Activated CD8-positive, alpha-beta memory T cell treated with anti-CD3 and anti-CD28 coated beads for 24 hours (primary cell): Measurements from ENCODE around the gene SRPK2.
"Not testable (repeated sequence)": the region's sequence is repeated elsewhere in the genome, so short reads cannot be mapped to it uniquely, and the experiment has no call there.

Experiments used
- DNase-seq: peaks from one replicate; pipeline ENCODE4 v3.0.0-alpha.2; 2020

SRPK2 gene

DNA sequence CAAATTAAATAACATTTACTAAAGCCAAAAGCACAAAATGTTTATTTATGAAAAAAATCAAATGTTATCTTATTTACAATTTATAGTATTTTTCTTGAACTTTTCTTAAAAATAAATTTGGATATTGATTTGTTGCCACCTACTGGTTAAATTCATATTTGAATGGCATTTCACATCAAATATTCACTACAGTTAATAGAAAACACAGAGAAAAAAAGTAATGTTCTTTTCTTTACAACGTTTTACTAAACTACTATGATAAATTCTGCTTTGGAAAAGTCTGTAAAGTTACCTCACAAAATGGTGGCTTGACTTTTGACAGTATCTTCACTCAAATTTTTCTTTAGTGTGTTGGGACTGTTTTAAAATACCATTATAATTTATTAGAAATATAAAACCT, 52.7 kb downstream of the SRPK2 start:
- no peak for DNase-seq

DNA sequence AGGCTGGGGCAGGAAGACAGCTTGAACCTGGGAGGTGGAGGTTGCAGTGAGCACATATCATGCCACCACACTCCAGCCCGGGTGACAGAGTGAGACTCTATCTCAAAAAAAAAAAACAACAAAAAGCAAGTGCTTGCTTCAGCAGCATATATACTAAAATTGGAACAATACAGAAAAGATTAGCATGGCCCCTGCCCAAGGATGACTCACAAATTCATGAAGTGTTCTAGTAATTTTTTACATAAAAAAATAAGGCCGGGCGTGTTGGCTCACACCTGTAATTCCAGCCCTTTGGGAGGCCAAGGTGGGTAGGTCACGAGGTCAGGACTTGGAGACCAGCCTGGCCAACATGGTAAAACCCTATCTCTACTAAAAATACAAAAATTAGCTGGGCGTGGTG, 56.1 kb downstream of the SRPK2 start:
- DNase-seq, result not testable (repeated sequence)

DNA sequence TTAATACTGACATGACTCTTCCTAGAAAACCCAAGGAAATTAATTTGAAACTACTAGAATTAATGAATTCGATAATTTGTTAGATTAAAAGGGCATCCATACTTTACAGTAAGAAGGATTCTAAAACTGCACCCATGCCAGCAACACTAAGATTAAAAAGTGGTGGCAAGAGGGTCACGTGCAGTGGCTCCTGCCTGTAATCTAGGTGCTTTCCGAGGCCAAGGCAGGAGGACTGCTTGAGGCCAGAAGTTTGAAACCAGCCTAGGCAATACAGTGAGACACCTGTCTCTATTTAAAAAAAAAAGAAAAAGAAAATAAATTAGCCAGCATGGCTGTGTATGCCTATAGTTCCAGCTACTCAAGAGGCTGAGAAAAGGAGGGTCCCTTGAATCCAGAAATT, 58.2 kb downstream of the SRPK2 start:
- DNase-seq, result no peak

DNA sequence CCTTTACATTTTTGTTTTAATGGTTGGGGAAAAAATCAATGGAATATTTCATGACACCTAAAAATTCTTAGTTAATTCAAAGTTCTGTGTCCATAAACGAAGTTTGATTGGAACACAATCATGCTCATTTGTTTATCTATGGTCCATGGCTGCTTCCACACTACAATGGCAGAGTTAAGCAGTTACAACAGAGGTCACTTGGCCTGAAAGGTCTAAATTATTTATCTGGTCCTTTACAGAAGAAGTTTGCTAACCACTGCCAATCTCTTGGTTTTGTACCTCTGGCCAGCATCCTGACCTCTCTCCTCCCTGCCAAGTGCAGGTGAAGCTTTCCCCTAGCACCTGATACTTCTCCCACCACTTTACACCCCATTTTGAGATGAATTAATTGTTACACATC, 61.5 kb downstream of the SRPK2 start:
- no peak for DNase-seq

DNA sequence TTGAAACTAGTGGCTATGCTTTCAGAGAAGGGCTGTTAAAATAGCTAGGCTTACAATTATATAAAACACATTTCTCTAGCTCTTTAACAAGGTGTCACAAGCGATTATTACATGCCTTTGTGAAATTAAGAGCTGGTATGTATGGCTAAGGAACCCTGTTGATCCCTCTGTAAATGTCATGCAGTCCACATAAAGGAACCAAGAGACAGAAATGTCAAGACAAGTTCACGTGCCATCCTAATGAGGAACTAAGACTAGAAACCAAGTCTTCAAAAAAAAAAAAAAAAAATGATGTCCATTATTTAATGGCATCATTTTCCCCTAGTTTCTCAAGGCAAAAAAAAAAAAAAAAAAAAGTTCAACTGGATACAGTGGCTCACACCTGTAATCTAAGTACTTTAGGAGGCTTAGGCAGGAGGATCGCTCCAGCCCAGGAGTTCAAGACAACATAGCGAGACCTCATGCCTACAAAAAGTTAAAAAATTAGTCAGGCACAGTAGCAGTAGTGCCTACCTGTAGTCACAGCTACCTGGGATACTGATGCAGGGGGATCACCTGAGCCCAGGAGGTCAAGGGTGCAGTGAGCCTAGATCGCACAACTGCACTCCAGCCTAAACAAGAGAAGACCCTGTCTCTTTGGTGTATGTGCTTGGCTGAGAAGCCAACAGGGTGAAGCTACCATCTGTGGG, 63.4 kb downstream of the SRPK2 start:
- no peak for DNase-seq

DNA sequence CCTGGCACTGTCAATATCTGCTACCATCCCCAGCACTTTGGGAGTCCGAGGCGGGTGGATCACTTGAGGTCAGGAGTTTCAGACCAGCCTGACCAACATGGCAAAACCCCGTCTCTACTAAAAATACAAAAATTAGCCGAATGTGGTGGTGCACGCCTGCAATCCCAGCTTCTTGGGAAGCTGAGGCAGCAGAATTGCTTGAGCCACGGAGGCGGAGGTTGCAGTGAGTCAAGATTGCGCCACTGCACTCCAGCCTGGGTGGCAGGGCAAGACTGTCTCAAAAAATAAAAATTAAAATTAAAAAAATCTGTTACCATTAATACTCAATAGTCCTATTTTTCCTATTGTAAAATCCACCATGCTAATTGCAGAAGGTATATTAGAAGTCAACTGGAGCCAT, 64.1 kb downstream of the SRPK2 start:
- DNase-seq, result not testable (repeated sequence)

DNA sequence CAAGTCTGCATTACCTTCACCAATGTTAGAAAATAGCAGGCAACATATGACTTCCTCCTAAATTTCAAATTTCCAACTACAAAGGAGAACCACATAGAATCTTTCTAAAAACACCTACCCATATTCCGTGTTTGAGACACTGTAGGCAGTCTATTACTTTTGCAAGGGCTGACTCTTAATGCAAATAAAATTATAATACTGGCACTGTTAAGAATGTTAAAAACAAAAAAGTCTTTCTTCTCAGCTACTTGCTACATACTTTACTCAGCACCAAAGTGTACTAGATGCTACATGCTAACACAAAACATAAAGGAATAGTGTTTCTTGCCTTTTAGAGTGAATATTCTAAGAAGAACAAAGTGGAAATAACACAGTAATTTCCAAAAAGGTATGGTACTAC, 65.4 kb downstream of the SRPK2 start:
- DNase-seq, result no peak

DNA sequence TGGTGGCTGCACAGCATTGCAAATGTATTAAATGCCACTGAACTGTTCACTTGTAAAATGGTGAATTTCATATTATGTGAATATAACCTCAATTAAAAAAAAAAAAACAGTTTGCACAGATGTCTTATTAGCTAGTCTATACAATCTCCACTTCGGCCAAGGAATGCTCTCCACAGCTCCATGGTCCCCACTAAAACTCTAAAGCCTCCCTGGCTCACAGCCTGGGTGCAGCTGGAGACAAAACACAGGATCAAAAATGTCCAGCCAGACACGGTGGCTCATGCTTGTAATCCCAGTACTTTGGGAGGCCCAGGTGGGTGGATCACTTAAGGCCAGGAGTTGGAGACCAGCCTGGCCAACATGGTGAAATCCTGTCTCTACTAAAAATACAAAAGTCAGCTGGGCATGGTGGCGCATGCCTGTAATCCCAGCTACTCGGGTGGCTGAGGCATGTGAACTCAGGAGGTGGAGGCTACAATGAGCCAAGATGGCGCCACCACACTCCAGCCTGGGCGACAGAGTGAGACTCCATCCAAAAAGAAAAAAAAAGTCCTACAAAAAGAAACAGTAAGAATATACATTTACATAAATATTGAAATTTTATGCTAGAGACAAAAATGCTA, 66.0 kb downstream of the SRPK2 start:
- DNase-seq, result no peak

DNA sequence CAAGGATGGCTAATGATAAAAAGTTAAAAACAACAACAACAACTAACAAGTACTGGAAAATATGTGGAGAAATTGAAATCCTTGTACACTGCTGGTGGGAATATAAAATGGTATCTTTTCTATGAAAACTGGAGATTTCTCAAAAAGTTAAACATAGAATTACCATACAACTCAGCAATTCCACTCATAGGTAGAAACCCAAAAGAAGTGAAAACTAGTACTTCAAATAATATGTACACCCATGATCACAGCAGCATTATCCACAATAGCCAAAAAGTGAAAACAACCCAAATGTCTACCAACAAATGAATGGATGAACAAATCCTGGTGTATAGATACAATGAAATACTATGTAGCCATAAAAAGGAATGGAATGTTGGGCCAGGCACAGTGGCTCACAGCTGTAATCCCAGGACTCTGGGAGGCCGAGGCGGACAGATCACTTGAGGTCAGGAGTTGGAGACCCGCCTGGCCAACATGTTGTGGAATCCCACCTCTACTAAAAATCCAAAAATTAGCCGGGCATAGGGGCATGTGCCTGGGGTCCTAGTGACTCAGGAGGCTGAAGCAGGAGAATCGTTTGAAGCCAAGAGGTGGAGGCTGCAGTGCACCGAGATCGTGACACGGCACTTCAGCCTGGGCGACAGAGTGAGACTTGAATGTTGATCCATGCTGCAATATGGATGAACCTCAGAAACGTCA, 66.8 kb downstream of the SRPK2 start:
- DNase-seq, result no peak

DNA sequence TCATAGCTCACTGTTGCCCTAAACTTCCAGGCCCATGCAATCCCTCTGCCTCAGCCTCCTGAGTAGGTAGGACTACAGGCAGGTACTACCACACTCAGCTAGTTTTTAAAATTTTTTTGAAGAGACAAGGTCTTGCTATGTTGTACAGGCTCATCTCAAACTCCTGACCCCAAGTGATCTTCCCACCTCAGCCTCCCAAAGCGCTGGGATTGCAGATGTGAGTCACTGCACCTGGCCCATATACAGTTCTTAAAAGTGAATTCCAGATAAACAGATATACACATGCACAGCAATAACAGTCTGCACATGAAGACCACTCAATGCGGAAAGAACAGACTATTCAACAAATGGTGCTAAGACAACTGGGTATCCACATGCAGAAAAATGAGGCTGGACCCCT, 67.8 kb downstream of the SRPK2 start:
- DNase-seq, result no peak

DNA sequence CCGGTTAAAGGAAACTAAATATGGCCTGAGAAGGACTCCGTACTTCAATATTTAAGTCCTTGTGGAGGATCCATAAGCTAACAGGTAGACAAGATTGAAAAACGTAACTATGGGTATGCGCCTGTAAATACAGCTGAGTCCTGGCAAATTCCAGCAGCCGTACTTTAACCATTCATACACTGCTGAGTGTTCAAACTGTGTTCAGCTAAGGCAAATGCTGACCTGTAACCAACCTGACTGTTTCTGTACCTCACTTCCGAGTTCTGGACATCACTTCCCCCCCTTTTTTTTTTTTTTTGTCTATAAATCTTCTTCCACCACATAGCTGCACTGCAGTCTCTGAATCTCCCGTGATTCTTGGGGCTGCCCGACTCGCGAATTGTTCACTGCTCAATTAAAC, 69.1 kb downstream of the SRPK2 start:
- no peak for DNase-seq

DNA sequence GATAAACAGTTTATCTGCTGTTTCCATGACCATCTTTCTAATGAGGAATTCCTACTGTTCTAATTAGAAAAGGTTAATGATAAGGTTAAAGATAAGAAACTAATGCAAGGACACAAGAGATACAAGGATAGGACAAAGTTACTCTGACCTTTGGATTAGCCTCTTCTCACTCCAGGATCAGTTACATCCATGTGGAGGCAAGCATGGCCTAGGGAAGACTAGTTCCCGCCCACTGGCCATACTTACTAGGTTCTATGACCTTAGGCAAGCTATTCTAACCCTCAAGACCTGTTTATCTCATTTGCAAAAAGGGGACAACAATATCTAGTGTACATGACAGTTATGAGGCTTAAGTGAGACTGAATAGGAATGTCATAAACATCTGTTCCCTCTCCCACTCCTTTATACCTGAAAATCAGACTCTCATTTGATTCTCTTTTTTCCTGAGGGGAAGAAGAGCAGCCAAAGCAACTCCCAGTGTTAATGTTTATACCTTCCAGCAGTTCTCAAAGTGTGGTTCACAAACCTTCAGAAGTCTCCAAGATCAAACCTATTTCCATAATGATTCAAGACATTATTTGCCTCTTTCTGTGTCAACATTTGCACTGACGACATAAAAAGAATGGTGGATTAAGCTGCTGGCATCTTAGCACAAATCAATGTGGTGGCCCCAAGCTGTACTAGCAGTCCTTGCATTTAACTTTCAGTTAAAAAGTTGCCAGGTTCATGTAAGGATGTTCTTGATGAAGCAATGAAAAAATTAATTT, 72.0 kb downstream of the SRPK2 start:
- no peak for DNase-seq

DNA sequence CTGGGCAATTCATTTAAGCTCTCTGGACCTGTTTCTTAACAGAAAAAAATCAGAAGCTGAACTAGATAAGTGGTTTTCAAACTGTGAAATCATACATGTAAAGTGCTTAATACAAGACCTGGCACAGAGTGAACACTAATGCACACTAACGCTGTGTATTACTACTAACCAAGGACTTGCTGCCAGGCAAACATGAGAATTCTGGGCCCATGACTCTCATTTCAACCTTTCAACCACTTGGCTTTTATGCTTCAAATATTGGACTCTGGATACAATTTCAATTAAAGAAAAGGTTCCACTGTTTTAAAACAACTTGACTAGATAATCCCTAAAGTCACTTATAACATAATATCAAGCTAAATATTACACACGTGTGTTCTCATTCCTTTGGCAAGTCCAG, 73.4 kb downstream of the SRPK2 start:
- no peak for DNase-seq

DNA sequence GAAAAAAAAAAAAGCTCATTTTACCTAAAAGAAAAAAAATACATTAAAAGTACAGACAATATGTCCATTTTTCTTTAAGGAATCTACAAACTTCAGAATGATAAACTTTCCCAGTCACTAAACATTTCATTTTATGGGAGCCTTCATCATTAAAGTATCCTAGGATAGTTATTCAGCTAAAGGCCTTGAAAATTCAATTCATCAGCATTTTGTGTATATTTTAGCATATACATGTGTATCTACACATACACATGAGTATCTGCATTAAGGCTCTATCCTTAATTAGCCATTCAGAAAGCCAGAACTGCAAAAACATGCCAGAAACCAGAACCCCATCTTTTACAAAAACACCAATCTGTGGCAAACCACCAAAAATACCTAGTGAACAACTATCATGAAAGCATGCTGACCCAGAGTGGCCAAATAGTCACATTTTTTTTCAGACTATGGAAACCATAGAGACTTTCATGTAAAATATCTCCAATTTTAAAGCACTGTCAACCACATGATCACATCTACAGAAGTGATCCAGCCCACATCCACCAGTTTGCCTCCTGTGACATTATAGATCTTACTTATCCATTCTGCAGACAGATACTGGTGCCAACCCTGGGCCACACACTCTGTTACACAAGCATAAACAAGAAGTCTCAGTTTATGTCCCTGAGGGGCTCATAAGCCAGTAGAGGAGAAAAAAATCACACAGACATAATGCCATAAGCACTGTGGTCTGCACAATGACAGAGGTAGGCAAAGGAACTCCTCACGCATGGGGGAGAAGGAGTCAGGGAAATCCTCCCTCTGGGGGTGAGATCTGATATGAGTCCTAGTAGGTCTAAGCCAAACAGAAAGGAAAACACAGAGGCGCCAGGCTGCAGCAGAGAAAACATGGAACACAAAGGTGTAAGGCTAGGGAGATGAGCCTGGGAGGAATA, 79.2 kb downstream of the SRPK2 start:
- DNase-seq, result no peak

DNA sequence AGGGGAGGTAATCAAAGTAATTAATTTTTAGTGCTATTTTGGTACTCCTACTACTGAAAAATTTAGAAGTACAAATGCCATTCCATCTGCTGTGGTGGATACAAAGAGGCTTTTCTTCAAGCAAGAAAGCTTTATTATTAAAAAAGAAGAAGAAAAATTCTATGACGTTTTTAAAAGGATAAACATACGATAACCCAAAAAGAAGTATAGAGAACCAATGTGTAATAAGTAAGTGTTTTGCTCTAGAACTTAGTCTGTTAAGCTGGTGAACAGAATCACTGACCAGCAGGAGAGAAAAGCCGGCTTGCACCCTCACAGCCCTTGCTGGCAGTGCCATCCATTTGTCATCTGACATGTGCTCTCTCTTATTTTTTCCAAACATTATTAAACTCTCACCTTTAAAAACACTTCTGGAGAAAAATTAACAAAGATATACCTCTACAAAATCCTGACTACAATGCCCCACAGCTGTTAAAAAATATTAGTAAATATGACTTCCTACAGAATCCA, 81.5 kb downstream of the SRPK2 start:
- no peak for DNase-seq

DNA sequence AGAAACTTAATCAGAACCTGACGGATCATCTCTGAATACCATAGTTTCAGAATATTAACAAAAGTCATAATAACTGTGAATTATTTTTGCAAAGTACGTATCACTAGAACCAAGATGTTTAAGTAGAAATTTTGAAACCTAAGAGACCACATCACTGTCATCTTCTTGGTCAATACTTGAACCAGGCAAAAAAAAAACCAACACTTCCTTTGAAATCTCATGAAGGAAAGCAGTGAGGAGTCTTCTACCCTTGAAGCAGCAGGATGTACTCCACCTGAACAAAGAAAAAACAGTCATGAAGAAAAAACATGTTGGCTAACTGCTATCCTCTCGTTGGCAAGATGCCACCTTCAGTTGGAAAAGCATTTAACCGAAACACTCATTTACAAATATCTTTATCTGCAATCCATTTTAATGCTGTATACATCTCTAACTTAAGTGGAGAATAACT, 82.4 kb downstream of the SRPK2 start:
- DNase-seq, result no peak

DNA sequence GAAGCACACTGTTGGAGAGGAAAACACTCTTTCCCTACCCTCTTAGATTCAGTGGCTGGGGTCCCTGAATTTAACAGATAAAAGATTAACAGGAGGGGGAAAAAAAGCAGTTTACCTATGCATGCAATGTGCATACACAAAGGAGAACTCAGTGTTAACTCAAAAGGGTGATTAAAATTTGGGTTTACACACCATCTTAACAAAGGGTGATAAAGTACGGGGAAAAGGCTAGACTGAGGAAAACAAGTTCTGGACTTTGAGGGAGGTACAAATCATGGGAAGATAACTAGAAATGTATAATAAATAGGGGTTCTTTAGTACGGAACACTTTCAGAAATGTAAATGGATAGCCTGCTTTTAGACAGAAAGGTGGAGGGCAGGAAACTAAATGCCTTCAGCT, 83.1 kb downstream of the SRPK2 start:
- DNase-seq, result no peak

DNA sequence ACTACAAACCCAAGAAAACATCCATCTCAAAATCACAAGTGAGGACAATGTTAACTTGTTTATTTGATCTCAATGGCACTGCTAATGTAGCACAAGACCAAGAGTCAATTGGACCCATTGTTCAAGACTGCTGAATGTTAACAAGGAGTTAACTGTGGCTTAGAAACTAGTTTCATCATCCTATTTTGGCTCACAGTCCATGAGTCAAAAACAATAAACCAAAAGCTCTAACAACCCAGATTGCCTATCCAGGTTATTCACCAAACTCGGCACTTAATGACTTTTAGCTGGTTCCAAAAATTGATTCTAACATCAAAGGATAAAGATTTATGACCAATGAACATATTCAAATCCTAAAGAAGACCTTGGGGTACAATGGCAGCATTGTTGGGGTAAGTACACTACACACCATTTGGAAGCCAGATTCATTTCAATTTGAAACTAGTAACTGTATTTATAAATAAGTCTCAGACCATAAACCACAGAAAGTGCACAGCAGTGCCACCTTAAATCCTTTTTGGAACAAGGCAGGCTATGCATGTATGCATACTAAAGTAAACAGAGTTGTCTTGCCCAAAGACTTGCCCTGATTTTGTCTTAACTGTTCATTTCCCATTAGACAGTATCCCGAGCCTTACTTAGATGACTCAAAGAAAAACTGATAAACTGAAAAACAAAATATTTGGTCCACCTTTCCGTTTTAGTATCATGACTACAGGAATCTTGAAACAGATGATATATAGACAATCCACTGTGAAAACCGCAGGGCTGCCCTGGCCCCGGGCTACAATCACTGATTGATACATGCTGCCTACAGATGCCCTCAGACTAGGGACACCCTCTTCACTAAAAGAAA, 84.5 kb downstream of the SRPK2 start:
- no peak for DNase-seq

DNA sequence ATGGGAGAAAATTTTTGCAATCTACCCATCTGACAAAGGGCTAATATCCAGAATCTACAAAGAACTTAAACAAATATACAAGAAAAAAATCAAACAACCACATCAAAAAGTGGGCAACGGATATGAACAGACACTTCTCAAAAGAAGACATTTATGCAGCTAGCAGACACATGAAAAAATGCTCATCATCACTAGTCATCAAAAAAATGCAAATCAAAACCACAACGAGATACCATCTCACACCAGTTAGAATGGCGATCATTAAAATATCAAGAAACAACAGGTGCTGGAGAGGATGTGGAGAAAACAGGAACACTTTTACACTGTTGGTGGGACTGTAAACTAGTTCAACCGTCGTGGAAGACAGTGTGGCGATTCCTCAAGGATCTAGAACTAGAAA, 88.1 kb downstream of the SRPK2 start:
- DNase-seq, result not testable (repeated sequence)

DNA sequence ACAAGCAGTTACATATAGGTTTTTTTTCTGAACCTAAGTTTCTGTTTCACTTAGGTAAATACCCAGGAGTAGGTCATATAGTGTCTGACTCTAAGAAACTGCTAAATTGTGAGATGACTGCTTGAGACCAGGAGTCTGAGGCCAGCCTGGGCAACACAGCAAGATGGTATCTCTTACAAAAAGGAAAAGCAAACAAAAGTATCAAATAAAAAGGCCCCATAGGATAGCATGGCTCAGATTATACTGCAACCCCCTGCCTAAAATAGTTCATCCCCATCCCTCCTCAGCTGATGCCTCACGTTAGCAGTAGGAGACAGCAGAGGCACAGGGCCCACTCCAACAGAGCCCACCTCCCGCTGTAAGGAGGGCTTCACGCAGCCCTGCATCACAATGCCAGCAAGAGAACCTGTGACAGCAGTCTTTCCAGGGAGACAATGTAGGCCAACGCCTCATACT, 90.3 kb downstream of the SRPK2 start:
- DNase-seq, result no peak

DNA sequence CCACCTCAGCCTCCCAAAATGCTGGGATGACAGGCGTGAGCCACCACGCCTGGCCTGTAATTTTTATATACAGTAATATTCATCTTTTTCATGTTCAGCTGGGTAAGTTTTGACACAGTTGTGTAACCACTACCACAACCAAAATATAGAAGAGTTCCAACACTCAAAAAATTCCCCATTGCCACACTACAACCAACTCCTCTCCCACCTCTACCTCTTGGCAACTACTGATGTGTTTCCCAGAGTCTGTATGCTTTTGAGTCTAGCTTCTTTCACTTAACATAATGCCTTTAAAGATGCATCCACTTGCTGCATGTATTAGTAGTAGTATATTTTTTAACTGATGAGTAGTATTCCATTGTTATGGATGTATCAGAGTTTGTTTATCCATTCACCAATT, 90.7 kb downstream of the SRPK2 start:
- no peak for DNase-seq
